Measurements from ENCODE around the gene FAM209B. TPM values are rescaled to one million over a fixed set of nuclear protein-coding genes. Genes with fewer than 3 reads are reported as not detected.

Gene FAM209B
- total and polyA plus RNA-seq, 2 experiments from 2014 or later = not detected

GRCh38 chr20:56575961-56576360 lies 42.9 kb downstream of the FAM209B start:
- TF ChIP-seq EZH2 (IDR thresholded peaks at IDR 0.05; ENCODE audit: borderline replicate concordance) (no peak), EZH2phosphoT487 (IDR thresholded peaks at IDR 0.05; ENCODE audit: low read depth, severe bottlenecking, unreplicated experiment) (no peak)
- TF ChIP-seq, protein P1, sequence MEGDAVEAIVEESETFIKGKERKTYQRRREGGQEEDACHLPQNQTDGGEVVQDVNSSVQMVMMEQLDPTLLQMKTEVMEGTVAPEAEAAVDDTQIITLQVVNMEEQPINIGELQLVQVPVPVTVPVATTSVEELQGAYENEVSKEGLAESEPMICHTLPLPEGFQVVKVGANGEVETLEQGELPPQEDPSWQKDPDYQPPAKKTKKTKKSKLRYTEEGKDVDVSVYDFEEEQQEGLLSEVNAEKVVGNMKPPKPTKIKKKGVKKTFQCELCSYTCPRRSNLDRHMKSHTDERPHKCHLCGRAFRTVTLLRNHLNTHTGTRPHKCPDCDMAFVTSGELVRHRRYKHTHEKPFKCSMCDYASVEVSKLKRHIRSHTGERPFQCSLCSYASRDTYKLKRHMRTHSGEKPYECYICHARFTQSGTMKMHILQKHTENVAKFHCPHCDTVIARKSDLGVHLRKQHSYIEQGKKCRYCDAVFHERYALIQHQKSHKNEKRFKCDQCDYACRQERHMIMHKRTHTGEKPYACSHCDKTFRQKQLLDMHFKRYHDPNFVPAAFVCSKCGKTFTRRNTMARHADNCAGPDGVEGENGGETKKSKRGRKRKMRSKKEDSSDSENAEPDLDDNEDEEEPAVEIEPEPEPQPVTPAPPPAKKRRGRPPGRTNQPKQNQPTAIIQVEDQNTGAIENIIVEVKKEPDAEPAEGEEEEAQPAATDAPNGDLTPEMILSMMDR (IDR thresholded peaks at IDR 0.05; ENCODE audit: poor library complexity) = no peak
- WGBS (ENCODE audit: low lambda C conversion rate, missing lambda C conversion rate) = 92% methylated on average over 4 of the region's 4 CpGs

DNA sequence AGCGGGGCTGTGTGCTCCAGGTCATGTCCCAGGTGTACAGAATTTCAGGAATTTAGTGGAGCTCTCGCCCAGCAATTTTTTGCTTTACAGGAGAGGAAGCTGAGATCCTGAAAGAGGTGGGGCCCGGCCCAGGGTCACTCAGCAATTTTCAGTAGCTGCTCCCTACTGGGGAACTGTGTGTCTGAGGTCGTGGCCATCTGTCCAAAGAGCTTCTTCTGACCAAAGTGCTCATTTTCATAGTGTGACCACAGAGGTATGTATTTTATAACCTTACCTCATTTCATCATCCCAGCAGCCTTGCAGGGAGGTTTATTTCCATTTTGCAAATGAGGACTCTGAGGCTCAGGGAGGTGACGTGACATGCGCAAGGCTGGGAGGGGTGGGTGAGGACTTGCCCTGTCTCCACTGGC lies 46.3 kb downstream of the FAM209B start:
- Histone ChIP-seq H4K20me1 (ENCODE audit: insufficient read depth, poor library complexity, severe bottlenecking) (no peaks in the 10 kb centered on the region), H3K4me2 (no peak overlapping the region), H3K27ac (no peak overlapping the region), H3K4me3 (no peak overlapping the region), H3K36me3 (replicated peaks; ENCODE audit: insufficient read depth, low read depth) (no peaks in the 10 kb centered on the region), H3K4me1 (ENCODE audit: insufficient read depth) (no peaks in the 10 kb centered on the region), H3K9me3 (ENCODE audit: low read depth) (no peaks in the 10 kb centered on the region), H3K27me3 (no peaks in the 10 kb centered on the region), H3K9me2 (replicated peaks; ENCODE audit: insufficient read depth) (no peaks in the 10 kb centered on the region), H2AFZ (no peak overlapping the region), H3K79me2 (no peaks in the 10 kb centered on the region)
- TF ChIP-seq, protein P1 (IDR thresholded peaks at IDR 0.05; ENCODE audit: poor library complexity) = no peak
- TF ChIP-seq EZH2 (IDR thresholded peaks at IDR 0.05; ENCODE audit: borderline replicate concordance) (no peak), EZH2phosphoT487 (IDR thresholded peaks at IDR 0.05; ENCODE audit: low read depth, severe bottlenecking, unreplicated experiment) (no peak)
- WGBS (ENCODE audit: low lambda C conversion rate, missing lambda C conversion rate) = 69% methylated on average over 6 of the region's 6 CpGs
- no peak for DNase-seq (ENCODE audit: low spot score)

More at GRCh38 chr20:56575961-56576360, 42.9 kb downstream of the FAM209B start:
- no peaks in the 10 kb centered on the region for H3K9me2 ChIP-seq (replicated peaks; ENCODE audit: insufficient read depth)
- H3K4me1 ChIP-seq (ENCODE audit: insufficient read depth) = no peaks in the 10 kb centered on the region
- no peaks in the 10 kb centered on the region for H4K20me1 ChIP-seq (ENCODE audit: insufficient read depth, poor library complexity, severe bottlenecking)
- H2AFZ ChIP-seq = no peak overlapping the region
- no peak for DNase-seq (ENCODE audit: low spot score)
- H3K27ac ChIP-seq = no peak overlapping the region
- H3K4me3 ChIP-seq = no peak overlapping the region
- H3K27me3 ChIP-seq = no peaks in the 10 kb centered on the region
- H3K36me3 ChIP-seq (replicated peaks; ENCODE audit: insufficient read depth, low read depth) = no peaks in the 10 kb centered on the region
- H3K9me3 ChIP-seq (ENCODE audit: low read depth) = no peaks in the 10 kb centered on the region
- H3K79me2 ChIP-seq = no peaks in the 10 kb centered on the region
- H3K4me2 ChIP-seq = no peak overlapping the region

GRCh38 chr20:56580226-56580625 lies 47.2 kb downstream of the FAM209B start:
- Histone ChIP-seq H3K79me2 (no peaks in the 10 kb centered on the region), H3K9me2 (replicated peaks; ENCODE audit: insufficient read depth) (no peaks in the 10 kb centered on the region), H3K27ac (no peak overlapping the region), H4K20me1 (ENCODE audit: insufficient read depth, poor library complexity, severe bottlenecking) (no peaks in the 10 kb centered on the region), H3K4me1 (ENCODE audit: insufficient read depth) (no peaks in the 10 kb centered on the region), H3K4me3 (no peak overlapping the region), H3K27me3 (no peaks in the 10 kb centered on the region), H3K4me2 (no peak overlapping the region), H2AFZ (no peak overlapping the region), H3K9me3 (ENCODE audit: low read depth) (no peaks in the 10 kb centered on the region), H3K36me3 (replicated peaks; ENCODE audit: insufficient read depth, low read depth) (no peaks in the 10 kb centered on the region)
- no peak for TF ChIP-seq EZH2 (IDR thresholded peaks at IDR 0.05; ENCODE audit: borderline replicate concordance)
- no peak for TF ChIP-seq EZH2phosphoT487 (IDR thresholded peaks at IDR 0.05; ENCODE audit: low read depth, severe bottlenecking, unreplicated experiment)
- TF ChIP-seq, protein P1 (IDR thresholded peaks at IDR 0.05; ENCODE audit: poor library complexity) = no peak
- DNase-seq (ENCODE audit: low spot score) = no peak
- WGBS (ENCODE audit: low lambda C conversion rate, missing lambda C conversion rate) = 96% methylated on average over 12 of the region's 12 CpGs

GRCh38 chr20:56581701-56582100 lies 48.7 kb downstream of the FAM209B start:
- Histone ChIP-seq H3K4me2 (no peak overlapping the region), H2AFZ (no peak overlapping the region), H3K36me3 (replicated peaks; ENCODE audit: insufficient read depth, low read depth) (no peaks in the 10 kb centered on the region), H3K9me2 (replicated peaks; ENCODE audit: insufficient read depth) (no peaks in the 10 kb centered on the region), H3K4me3 (no peak overlapping the region), H4K20me1 (ENCODE audit: insufficient read depth, poor library complexity, severe bottlenecking) (no peaks in the 10 kb centered on the region), H3K27me3 (no peaks in the 10 kb centered on the region), H3K79me2 (no peaks in the 10 kb centered on the region), H3K27ac (no peak overlapping the region), H3K9me3 (ENCODE audit: low read depth) (no peaks in the 10 kb centered on the region), H3K4me1 (ENCODE audit: insufficient read depth) (no peaks in the 10 kb centered on the region)
- TF ChIP-seq EZH2 (IDR thresholded peaks at IDR 0.05; ENCODE audit: borderline replicate concordance) (no peak), EZH2phosphoT487 (IDR thresholded peaks at IDR 0.05; ENCODE audit: low read depth, severe bottlenecking, unreplicated experiment) (no peak)
- TF ChIP-seq, protein P1 (IDR thresholded peaks at IDR 0.05; ENCODE audit: poor library complexity) = no peak
- no peak for DNase-seq (ENCODE audit: low spot score)
- WGBS (ENCODE audit: low lambda C conversion rate, missing lambda C conversion rate) = 32% methylated on average over 2 of the region's 2 CpGs

All from hepatocyte (in vitro differentiated cells).